ENCODE measurements around the gene CDK16. TPM values are rescaled to one million over a fixed set of nuclear protein-coding genes. Genes with fewer than 3 reads are reported as not detected.
"Not testable (repeated sequence)": the region's sequence is repeated elsewhere in the genome, so short reads cannot be mapped to it uniquely, and the experiment has no call there.

The CDK16 gene
- polyA plus RNA-seq, 3 donors: 129 to 132 (median 132) TPM

GRCh38 chrX:47242321-47242720 is 23.8 kb downstream of the CDK16 start:
- DNase-seq: no peak

GRCh38 chrX:47243351-47243750 is 24.9 kb downstream of the CDK16 start:
- no peak for DNase-seq

- no peak for DNase-seq
These were observed 26.2 kb downstream of the CDK16 start for GRCh38 chrX:47244676-47245075.

GRCh38 chrX:47245156-47245555 is 26.7 kb downstream of the CDK16 start:
- DNase-seq: no peak

- no peak for DNase-seq
These were observed 28.9 kb downstream of the CDK16 start for GRCh38 chrX:47247206-47247998.

GRCh38 chrX:47247999-47248320 is 29.5 kb downstream of the CDK16 start:
- no peak for DNase-seq

- no peak for DNase-seq
These were observed 30.1 kb downstream of the CDK16 start for GRCh38 chrX:47248576-47248975.

- DNase-seq: no peak
These were observed 31.5 kb downstream of the CDK16 start for GRCh38 chrX:47250017-47250347.

GRCh38 chrX:47257620-47258019 is 39.1 kb downstream of the CDK16 start:
- DNase-seq: not testable (repeated sequence)

- DNase-seq: no peak
These were observed 46.1 kb downstream of the CDK16 start for GRCh38 chrX:47264483-47265173.

- no peak for DNase-seq
These were observed 48.2 kb downstream of the CDK16 start for GRCh38 chrX:47266643-47267042.

- no peak for DNase-seq
These were observed 53.5 kb downstream of the CDK16 start for GRCh38 chrX:47272013-47272408.

GRCh38 chrX:47273011-47273730 is 54.7 kb downstream of the CDK16 start:
- DNase-seq: no peak

GRCh38 chrX:47278691-47279090 is 60.2 kb downstream of the CDK16 start:
- no peak for DNase-seq

Other genes starting within 250 kb of the CDK16 start
- 10 to 100 TPM; 30.7 to 40.1 (median 32.3) TPM for gene RGN, start 140.2 kb upstream of the CDK16 start, polyA plus RNA-seq (ENCODE audit: insufficient read length in 3 of 3)
- 100 to 1,000 TPM in 2 of 3 donors, 10 to 100 TPM in 1; 87.1 to 127 (median 119) TPM for gene NDUFB11, start 74.0 kb upstream of the CDK16 start, polyA plus RNA-seq (ENCODE audit: insufficient read length in 3 of 3)
- gene RBM10, start 73.5 kb upstream of the CDK16 start, polyA plus RNA-seq (ENCODE audit: insufficient read length in 3 of 3): 10 to 100 TPM; 54.5 to 67.8 (median 65.8) TPM
- 100 to 1,000 TPM; 238 to 317 (median 302) TPM for gene UBA1, start 24.9 kb upstream of the CDK16 start, polyA plus RNA-seq (ENCODE audit: insufficient read length in 3 of 3)
- gene USP11, start 14.3 kb downstream of the CDK16 start, polyA plus RNA-seq (ENCODE audit: insufficient read length in 3 of 3): 100 to 1,000 TPM; 143 to 151 (median 150) TPM
- gene ZNF157, start 151.9 kb downstream of the CDK16 start, polyA plus RNA-seq (ENCODE audit: insufficient read length in 3 of 3): 1 to 10 TPM in 2 of 3 donors, under 1 TPM in 1; 0.87 to 1.5 (median 1.1) TPM

Measured in renal pelvis (tissue), 4 donors.